A673 (cell line): Measurements from ENCODE around the gene LRBA.

Source experiments
- EZH2 ChIP-seq: fragments of 200-600 bp; sonication (generic); IDR thresholded peaks from 2 replicates; pipeline ENCODE4 v1.6.1; 2017; ENCODE audit warnings: borderline replicate concordance, low read depth, mild to moderate bottlenecking, mixed read lengths, antibody characterized with exemption, low read length; ENCODE audit not compliant: poor library complexity, severe bottlenecking
- TF ChIP-seq, protein P1 (sequence below): fragments of 300-800, 200-600 bp; sonication (generic); conservative IDR thresholded peaks from 2 replicates; pipeline ENCODE4 v1.5.1; 2017; ENCODE audit warnings: low read depth, mild to moderate bottlenecking, antibody characterized with exemption, low read length, moderate library complexity, mixed read lengths

DNA sequence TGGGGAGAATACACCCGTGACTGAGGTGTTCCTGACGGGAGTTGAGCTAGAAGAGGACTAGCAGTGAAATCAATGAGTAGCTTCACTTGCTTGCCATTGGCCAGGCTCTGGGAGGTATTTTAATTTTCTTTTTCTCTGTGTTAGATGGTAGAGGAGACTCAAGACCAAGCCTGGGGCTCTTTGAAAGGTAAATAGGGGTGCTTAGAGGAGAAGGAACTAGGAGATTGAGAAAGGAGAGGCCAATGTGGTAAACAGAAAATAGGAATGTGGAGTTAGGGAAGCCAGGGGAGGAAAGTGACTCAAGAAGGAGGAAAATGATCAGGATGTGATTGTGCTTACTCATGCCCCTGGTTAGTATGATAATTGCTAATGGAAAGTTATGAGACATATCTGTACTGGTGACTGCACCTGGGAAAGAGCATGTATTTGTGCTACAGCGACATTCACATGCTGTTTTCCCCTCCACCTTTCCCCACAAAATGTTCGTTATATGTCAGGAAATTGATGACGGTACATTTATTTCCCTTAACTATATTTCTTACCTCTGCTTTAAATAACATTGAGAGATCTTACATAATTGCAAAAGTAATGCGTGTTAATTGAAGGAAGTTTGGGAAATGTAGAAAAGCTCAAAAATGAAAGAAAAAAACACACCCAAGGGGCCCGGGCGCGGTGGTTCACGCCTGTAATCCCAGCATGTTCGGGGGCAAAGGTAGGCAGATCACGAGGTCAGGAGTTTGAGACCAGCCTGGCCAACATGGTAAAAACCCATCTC lies 16.9 kb upstream of the LRBA start:
- TF ChIP-seq, protein P1, sequence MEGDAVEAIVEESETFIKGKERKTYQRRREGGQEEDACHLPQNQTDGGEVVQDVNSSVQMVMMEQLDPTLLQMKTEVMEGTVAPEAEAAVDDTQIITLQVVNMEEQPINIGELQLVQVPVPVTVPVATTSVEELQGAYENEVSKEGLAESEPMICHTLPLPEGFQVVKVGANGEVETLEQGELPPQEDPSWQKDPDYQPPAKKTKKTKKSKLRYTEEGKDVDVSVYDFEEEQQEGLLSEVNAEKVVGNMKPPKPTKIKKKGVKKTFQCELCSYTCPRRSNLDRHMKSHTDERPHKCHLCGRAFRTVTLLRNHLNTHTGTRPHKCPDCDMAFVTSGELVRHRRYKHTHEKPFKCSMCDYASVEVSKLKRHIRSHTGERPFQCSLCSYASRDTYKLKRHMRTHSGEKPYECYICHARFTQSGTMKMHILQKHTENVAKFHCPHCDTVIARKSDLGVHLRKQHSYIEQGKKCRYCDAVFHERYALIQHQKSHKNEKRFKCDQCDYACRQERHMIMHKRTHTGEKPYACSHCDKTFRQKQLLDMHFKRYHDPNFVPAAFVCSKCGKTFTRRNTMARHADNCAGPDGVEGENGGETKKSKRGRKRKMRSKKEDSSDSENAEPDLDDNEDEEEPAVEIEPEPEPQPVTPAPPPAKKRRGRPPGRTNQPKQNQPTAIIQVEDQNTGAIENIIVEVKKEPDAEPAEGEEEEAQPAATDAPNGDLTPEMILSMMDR = no peak
- no peak for TF ChIP-seq EZH2
